Kidney capillary endothelial cell (primary cell): Measurements from ENCODE around the gene OR6C76.

Experiments
- DNase-seq: peaks from one replicate; pipeline ENCODE4 v3.0.0-alpha.2; 2018; ENCODE audit warnings: low spot score

Gene OR6C76

DNA sequence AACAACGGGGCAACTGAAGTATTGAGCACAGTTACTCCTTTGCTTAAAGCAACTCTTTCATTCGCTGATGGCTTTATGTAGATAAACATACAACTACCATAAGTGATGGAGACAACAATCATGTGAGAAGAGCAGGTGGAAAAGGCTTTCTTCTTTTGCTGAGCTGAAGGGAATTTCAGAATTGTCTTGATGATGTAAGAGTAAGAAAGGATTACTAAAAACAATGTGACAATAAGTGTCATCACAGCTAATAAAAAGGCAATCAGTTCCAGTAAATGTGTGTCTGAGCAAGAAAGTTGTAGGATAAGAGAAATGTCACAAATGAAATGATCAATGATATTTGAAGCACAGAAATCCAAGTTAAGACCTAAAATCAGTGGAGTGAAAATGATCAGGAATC is 43.2 kb downstream of the OR6C76 start:
- no peak for DNase-seq

GRCh38 chr12:55470088-55470829 is 44.2 kb downstream of the OR6C76 start, which contains the start of gene OR6C70:
Gene OR6C70 (minus strand): TSS chr12:55470138. CDS start chr12:55470138, 0 bp downstream.
- no peak for DNase-seq

DNA sequence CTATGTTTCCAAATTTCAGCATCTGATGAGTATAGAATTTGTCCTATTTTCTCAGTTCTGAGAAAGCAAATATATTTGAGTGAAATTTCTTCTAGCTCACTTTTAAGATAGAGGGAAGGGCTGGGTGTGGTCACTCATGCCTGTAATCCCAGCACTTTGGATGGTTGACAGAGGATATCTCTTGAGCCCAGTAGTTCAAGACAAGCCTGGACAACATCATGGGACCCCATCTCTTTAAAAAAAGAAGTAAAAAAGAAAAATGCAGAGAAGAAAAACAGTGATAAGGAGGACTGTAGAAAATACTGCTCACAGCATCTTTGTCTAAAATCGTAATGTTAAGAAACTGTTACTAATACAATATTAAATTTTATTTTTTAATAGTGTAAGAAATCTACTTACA is 46.2 kb downstream of the OR6C76 start:
- no peak for DNase-seq
